AG10803 (cell line): ENCODE measurements around the gene KRTAP20-1.

Experiments
- DNase-seq: peaks from one replicate; pipeline ENCODE4 v3.0.0; 2010; ENCODE audit warnings: low read depth
- H3K4me3 ChIP-seq: 2 replicates; pipeline ENCODE4 v1.5.1; 2011; ENCODE audit warnings: mild to moderate bottlenecking, low read length, control low read depth
- CTCF ChIP-seq: conservative IDR thresholded peaks from 2 replicates; pipeline ENCODE4 v1.5.1; 2011; ENCODE audit warnings: mild to moderate bottlenecking, low read length, control low read depth, inconsistent platforms

The KRTAP20-1 gene

GRCh38 chr21:30620080-30620479 is 3.9 kb downstream of the KRTAP20-1 start:
- no peak for TF ChIP-seq CTCF
- no peak for DNase-seq
- H3K4me3 ChIP-seq: no peak overlapping the region

DNA sequence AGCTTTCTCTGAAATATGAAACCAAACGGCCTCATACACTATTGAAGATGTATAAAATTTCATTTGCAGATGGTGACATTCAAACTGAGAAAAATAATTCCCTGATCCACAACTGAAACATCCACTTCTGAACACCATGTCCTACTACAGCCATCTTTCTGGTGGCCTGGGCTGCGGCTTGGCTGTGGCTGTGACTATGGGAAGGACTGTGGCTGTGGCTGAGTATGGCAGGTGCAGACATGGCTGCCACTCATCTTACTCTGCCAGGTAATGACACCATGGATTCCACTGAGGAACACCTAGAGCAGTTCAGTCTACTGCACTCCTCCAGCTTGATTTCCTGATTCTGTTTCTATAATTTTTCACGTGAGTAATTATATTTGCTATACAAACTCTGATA is 4.3 kb downstream of the KRTAP20-1 start, which contains the start of gene KRTAP20-4:
TSS of gene KRTAP20-4 (plus strand) at position 106 of the 400 bp plus-strand sequence.
- no peak for TF ChIP-seq CTCF
- DNase-seq: no peak
- H3K4me3 ChIP-seq: no peak within 1 kb of the TSS

DNA sequence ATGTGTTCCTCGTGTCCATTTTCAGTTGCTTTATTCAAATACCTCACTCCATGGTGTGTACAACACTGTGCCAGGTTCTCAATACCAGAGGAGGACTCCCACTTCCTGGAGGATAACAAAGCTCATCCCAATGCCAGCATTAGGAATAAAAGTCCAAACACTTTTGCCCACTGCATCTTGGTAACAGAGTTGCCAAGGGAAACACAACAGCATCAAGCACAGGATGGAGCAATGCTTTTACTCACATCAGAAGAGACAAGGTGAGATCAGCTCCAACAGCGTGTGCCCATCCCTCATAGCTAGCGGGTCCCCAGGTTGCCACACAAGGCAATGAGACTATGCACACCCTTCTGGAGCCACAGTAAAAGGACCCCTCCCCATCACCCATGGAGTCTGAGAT is 7.1 kb downstream of the KRTAP20-1 start:
- no peak for DNase-seq
- TF ChIP-seq CTCF: no peak
- no peak overlapping the region for H3K4me3 ChIP-seq

- TF ChIP-seq CTCF: no peak
- DNase-seq: no peak
- H3K4me3 ChIP-seq: no peak overlapping the region
Observed at GRCh38 chr21:30625449-30626165, 9.4 kb downstream of the KRTAP20-1 start.

DNA sequence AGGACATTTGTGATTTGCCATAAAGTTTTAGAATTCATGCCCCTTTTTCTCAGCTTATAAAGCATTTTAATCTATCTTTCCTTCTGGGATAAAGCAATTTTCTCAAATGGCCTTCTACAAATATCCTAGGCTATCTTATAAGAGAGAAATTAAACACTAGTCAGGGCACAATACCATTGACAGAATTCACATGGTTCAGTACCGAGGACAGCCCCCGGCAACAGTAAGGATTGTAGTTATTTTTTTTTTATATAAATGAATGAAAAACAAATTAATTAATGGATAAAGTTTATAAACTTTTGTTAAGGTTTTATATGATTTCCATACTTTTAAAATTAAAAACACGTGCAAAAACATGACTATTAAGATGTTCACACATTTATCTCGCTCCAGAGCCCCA is 11.9 kb downstream of the KRTAP20-1 start:
- H3K4me3 ChIP-seq: no peak overlapping the region
- no peak for DNase-seq
- TF ChIP-seq CTCF: no peak

DNA sequence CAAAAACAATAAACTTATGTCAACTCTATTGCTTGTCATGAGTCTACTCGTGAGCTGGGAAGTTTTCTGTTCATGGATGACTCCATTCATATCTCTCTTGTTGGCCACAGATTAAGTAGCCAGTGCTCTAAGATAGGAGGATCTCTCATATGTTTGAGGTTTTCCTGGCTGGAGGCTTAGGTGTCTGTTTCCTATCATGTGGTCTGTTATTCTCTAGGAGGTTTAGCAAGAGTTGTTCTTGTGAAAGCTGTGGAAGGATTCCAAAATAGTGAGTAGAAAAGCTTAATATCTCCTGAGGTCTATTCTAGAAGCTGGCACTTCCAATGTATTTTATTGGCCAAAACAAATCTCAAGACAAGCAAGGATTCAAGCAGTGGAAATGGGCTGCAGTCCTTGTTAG is 13.0 kb downstream of the KRTAP20-1 start:
- no peak for TF ChIP-seq CTCF

GRCh38 chr21:30634906-30635305 is 18.7 kb downstream of the KRTAP20-1 start, which contains the start of gene KRTAP20-2:
TSS of gene KRTAP20-2 (plus strand) at chr21:30635206. CDS start at chr21:30635264, 58 bp downstream.
- no peak for DNase-seq
- no peak for TF ChIP-seq CTCF
- H3K4me3 ChIP-seq: no peak within 1 kb of the TSS

More for the DNA sequence above, 13.0 kb downstream of the KRTAP20-1 start:
- DNase-seq: no peak
- H3K4me3 ChIP-seq: no peak overlapping the region
